Measurements from ENCODE around the gene SEMA4G.

DNA sequence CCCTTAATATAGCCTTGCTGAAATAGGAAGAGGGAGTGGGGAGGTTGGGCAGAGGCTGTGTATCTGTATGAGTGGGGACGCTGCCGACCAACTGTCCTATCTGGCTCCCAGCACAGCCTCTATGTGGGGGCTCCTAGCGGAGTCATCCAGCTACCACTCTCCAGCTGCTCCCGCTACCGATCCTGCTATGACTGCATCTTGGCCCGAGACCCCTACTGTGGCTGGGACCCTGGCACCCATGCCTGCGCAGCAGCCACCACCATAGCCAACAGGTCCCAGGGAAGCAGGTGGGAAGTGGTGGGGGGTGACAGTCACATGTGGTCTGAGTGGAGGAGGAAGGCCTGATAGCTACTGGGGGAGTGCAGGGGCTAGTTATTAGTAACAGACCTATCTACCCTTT lies 11.4 kb downstream of the SEMA4G start:
- TF ChIP-seq ZNF70 (CRISPR knock-in tag; IDR thresholded peaks at IDR 0.05) (no peak), ARNTL (CRISPR knock-in tag; IDR thresholded peaks at IDR 0.05; ENCODE audit: borderline replicate concordance, low read depth) (no peak), TCF4 (CRISPR knock-in tag; IDR thresholded peaks at IDR 0.05; ENCODE audit: borderline replicate concordance) (no peak), BACH2 (CRISPR knock-in tag; IDR thresholded peaks at IDR 0.05; ENCODE audit: borderline replicate concordance) (no peak), PPARA (CRISPR knock-in tag; IDR thresholded peaks at IDR 0.05; ENCODE audit: borderline replicate concordance) (no peak), TOX (CRISPR knock-in tag; IDR thresholded peaks at IDR 0.05; ENCODE audit: borderline replicate concordance) (no peak), ZFP30 (CRISPR knock-in tag; IDR thresholded peaks at IDR 0.05) (no peak)
- TF ChIP-seq, protein P1, sequence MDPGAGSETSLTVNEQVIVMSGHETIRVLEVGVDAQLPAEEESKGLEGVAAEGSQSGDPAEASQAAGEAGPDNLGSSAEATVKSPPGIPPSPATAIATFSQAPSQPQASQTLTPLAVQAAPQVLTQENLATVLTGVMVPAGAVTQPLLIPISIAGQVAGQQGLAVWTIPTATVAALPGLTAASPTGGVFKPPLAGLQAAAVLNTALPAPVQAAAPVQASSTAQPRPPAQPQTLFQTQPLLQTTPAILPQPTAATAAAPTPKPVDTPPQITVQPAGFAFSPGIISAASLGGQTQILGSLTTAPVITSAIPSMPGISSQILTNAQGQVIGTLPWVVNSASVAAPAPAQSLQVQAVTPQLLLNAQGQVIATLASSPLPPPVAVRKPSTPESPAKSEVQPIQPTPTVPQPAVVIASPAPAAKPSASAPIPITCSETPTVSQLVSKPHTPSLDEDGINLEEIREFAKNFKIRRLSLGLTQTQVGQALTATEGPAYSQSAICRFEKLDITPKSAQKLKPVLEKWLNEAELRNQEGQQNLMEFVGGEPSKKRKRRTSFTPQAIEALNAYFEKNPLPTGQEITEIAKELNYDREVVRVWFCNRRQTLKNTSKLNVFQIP (CRISPR knock-in tag; IDR thresholded peaks at IDR 0.05; ENCODE audit: borderline replicate concordance, low read depth), result no peak
- TF ChIP-seq, protein P2, sequence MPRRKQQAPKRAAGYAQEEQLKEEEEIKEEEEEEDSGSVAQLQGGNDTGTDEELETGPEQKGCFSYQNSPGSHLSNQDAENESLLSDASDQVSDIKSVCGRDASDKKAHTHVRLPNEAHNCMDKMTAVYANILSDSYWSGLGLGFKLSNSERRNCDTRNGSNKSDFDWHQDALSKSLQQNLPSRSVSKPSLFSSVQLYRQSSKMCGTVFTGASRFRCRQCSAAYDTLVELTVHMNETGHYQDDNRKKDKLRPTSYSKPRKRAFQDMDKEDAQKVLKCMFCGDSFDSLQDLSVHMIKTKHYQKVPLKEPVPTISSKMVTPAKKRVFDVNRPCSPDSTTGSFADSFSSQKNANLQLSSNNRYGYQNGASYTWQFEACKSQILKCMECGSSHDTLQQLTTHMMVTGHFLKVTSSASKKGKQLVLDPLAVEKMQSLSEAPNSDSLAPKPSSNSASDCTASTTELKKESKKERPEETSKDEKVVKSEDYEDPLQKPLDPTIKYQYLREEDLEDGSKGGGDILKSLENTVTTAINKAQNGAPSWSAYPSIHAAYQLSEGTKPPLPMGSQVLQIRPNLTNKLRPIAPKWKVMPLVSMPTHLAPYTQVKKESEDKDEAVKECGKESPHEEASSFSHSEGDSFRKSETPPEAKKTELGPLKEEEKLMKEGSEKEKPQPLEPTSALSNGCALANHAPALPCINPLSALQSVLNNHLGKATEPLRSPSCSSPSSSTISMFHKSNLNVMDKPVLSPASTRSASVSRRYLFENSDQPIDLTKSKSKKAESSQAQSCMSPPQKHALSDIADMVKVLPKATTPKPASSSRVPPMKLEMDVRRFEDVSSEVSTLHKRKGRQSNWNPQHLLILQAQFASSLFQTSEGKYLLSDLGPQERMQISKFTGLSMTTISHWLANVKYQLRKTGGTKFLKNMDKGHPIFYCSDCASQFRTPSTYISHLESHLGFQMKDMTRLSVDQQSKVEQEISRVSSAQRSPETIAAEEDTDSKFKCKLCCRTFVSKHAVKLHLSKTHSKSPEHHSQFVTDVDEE (CRISPR knock-in tag; IDR thresholded peaks at IDR 0.05), result no peak
- TF ChIP-seq, protein P3, sequence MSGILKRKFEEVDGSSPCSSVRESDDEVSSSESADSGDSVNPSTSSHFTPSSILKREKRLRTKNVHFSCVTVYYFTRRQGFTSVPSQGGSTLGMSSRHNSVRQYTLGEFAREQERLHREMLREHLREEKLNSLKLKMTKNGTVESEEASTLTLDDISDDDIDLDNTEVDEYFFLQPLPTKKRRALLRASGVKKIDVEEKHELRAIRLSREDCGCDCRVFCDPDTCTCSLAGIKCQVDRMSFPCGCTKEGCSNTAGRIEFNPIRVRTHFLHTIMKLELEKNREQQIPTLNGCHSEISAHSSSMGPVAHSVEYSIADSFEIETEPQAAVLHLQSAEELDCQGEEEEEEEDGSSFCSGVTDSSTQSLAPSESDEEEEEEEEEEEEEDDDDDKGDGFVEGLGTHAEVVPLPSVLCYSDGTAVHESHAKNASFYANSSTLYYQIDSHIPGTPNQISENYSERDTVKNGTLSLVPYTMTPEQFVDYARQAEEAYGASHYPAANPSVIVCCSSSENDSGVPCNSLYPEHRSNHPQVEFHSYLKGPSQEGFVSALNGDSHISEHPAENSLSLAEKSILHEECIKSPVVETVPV (CRISPR knock-in tag; IDR thresholded peaks at IDR 0.05), result no peak

All from SK-N-SH treated with all-trans-retinoic acid at 6 μM for 48 hours (cell line).